H1 (cell line): ENCODE results near the gene SLC27A5. TPM values are rescaled to one million over a fixed set of nuclear protein-coding genes. Genes with fewer than 3 reads are reported as not detected.

Experiments
- CTCF ChIA-PET: fragments of 300-600 bp; sonication (Branson Sonifier 250); formaldehyde crosslinking; loops from one replicate; lab custom pipeline; 2021; ENCODE audit not compliant: partially characterized antibody; lab: Charles Lee
- POLR2A ChIA-PET: fragments of 300-600 bp; sonication (Branson Sonifier 250); formaldehyde crosslinking; loops from one replicate; lab custom pipeline; 2021; ENCODE audit warnings: inconsistent platforms; ENCODE audit not compliant: partially characterized antibody; lab: Charles Lee
- DNase-seq, 2 experiments: peaks; one replicate each; pipeline versions ENCODE4 v3.0.0 to v3.0.0-alpha.2; 2010 to 2022; ENCODE audit warnings: low spot score in 2 of 2, low read depth in 1 of 2, mixed read lengths in 1 of 2
- FAIRE-seq: peaks from 2 replicates; lab custom pipeline; 2011; peaks lifted over from hg19 to GRCh38; lab: Jason Lieb, UNC
- H2AFZ ChIP-seq: 2 replicates; pipeline ENCODE4 v1.8.1; 2012; ENCODE audit warnings: low read length, inconsistent platforms
- H2AK5ac ChIP-seq: 2 replicates; pipeline ENCODE4 v1.6.1; 2013; ENCODE audit warnings: low read depth, low read length
- H2BK120ac ChIP-seq: replicated peaks from 2 replicates; pipeline ENCODE3; 2013; ENCODE audit warnings: low read depth, low read length, inconsistent platforms
- H2BK12ac ChIP-seq: 2 replicates; pipeline ENCODE4 v1.6.1; 2013; ENCODE audit warnings: low read depth, low read length
- H2BK15ac ChIP-seq: 2 replicates; pipeline ENCODE4 v1.6.1; 2013; ENCODE audit warnings: low read length
- H2BK20ac ChIP-seq: 2 replicates; pipeline ENCODE4 v1.6.1; 2013; ENCODE audit warnings: low read length
- H2BK5ac ChIP-seq: 2 replicates; pipeline ENCODE4 v1.6.1; 2013; ENCODE audit warnings: low read depth, low read length
- H3K14ac ChIP-seq: 2 replicates; pipeline ENCODE4 v1.6.1; 2013; ENCODE audit warnings: inconsistent platforms; ENCODE audit not compliant: insufficient read length
- H3K18ac ChIP-seq: 2 replicates; pipeline ENCODE4 v1.6.1; 2013; ENCODE audit warnings: low read length; ENCODE audit errors: extremely low read depth
- H3K23ac ChIP-seq: 2 replicates; pipeline ENCODE4 v1.6.1; 2013; ENCODE audit warnings: inconsistent platforms; ENCODE audit not compliant: insufficient read length
- H3K23me2 ChIP-seq: 2 replicates; pipeline ENCODE4 v1.6.1; 2013; ENCODE audit warnings: low read depth, low read length
- H3K27ac ChIP-seq: 2 replicates; pipeline ENCODE4 v1.6.1; 2011; ENCODE audit warnings: low read depth, low read length, inconsistent platforms
- H3K27me3 ChIP-seq, 4 experiments: replicated peaks in 1 of 4; 1 replicate in 1 of 4; 2 replicates in 3 of 4; pipeline versions ENCODE4 v1.6.1 to v1.8.1; 2011 to 2013; ENCODE audit warnings: low read length in 3 of 4, mild to moderate bottlenecking in 3 of 4, inconsistent platforms in 2 of 4, mixed read lengths in 2 of 4, moderate library complexity in 1 of 4; ENCODE audit not compliant: control insufficient read depth in 3 of 4, insufficient read depth in 3 of 4; ENCODE audit errors: extremely low read depth in 1 of 4
- H3K36me3 ChIP-seq, 4 experiments: 2 replicates each; pipeline versions ENCODE4 v1.6.1 to v1.8.1; 2011 to 2013; ENCODE audit warnings: mild to moderate bottlenecking in 4 of 4, low read length in 3 of 4, moderate library complexity in 2 of 4, control low read depth in 1 of 4, inconsistent platforms in 1 of 4; ENCODE audit not compliant: insufficient read depth in 4 of 4, control insufficient read depth in 2 of 4
- H3K4ac ChIP-seq: replicated peaks from 2 replicates; pipeline ENCODE3; 2013; ENCODE audit warnings: low read length, low read depth, mixed read lengths, inconsistent platforms; ENCODE audit not compliant: insufficient read length
- H3K4me1 ChIP-seq, 4 experiments: replicated peaks in 1 of 4; 1 replicate in 1 of 4; 2 replicates in 3 of 4; pipeline versions ENCODE4 v1.6.1 to v1.8.1; 2011 to 2013; ENCODE audit warnings: low read length in 3 of 4, inconsistent platforms in 2 of 4, mixed read lengths in 1 of 4; ENCODE audit not compliant: insufficient read depth in 4 of 4, control insufficient read depth in 3 of 4
- H3K4me2 ChIP-seq, 2 experiments: 2 replicates each; pipeline versions ENCODE4 v1.6.1 to v1.8.1; 2011 to 2013; ENCODE audit warnings: low read depth in 2 of 2, low read length in 2 of 2, control low read depth in 1 of 2, inconsistent platforms in 1 of 2, mild to moderate bottlenecking in 1 of 2; ENCODE audit not compliant: insufficient read depth in 1 of 2
- H3K4me3 ChIP-seq, 4 experiments: fragments of 200-600, 300-600 bp in 1 of 4; sonication (generic), shearing (Covaris generic), sonication (Bioruptor Twin) in 1 of 4; 2 replicates each; pipeline versions ENCODE4 v1.5.1 to v1.8.1; 2011 to 2016; ENCODE audit warnings: low read length in 4 of 4, low read depth in 3 of 4, control low read depth in 2 of 4, inconsistent platforms in 2 of 4, mild to moderate bottlenecking in 2 of 4, mixed read lengths in 1 of 4, moderate library complexity in 1 of 4; ENCODE audit not compliant: insufficient read depth in 2 of 4; ENCODE audit errors: extremely low read depth in 1 of 4
- H3K56ac ChIP-seq: replicated peaks from 2 replicates; pipeline ENCODE3; 2013; ENCODE audit warnings: low read depth, mild to moderate bottlenecking, mixed read lengths, low read length, inconsistent platforms; ENCODE audit not compliant: insufficient read length
- H3K79me1 ChIP-seq: 2 replicates; pipeline ENCODE4 v1.6.1; 2013; ENCODE audit warnings: low read depth, low read length, control low read depth
- H3K79me2 ChIP-seq, 2 experiments: 2 replicates each; pipeline versions ENCODE4 v1.6.1 to v1.8.1; 2012 to 2013; ENCODE audit warnings: low read length in 2 of 2, mild to moderate bottlenecking in 2 of 2, inconsistent platforms in 1 of 2; ENCODE audit not compliant: insufficient read depth in 2 of 2, control insufficient read depth in 1 of 2
- H3K9ac ChIP-seq, 4 experiments: replicated peaks in 1 of 4; 1 replicate in 1 of 4; 2 replicates in 3 of 4; pipeline versions ENCODE4 v1.6.1 to v1.8.1; 2011 to 2013; ENCODE audit warnings: low read depth in 3 of 4, low read length in 3 of 4, control low read depth in 2 of 4, mild to moderate bottlenecking in 2 of 4, moderate library complexity in 2 of 4, inconsistent platforms in 1 of 4; ENCODE audit errors: extremely low read depth in 1 of 4
- H3K9me3 ChIP-seq, 2 experiments: 2 replicates each; pipeline versions ENCODE4 v1.6.1 to v1.8.1; 2012 to 2013; ENCODE audit warnings: mild to moderate bottlenecking in 2 of 2, moderate library complexity in 2 of 2, control low read depth in 1 of 2, inconsistent platforms in 1 of 2, low read depth in 1 of 2, low read length in 1 of 2, mixed read lengths in 1 of 2; ENCODE audit not compliant: insufficient read depth in 2 of 2
- H4K20me1 ChIP-seq, 2 experiments: replicated peaks in 1 of 2; 2 replicates each; pipeline versions ENCODE3 to v1.8.1; 2011 to 2013; ENCODE audit warnings: inconsistent platforms in 2 of 2, low read length in 2 of 2, mild to moderate bottlenecking in 1 of 2; ENCODE audit not compliant: insufficient read depth in 2 of 2, control insufficient read depth in 1 of 2
- H4K5ac ChIP-seq: 2 replicates; pipeline ENCODE4 v1.6.1; 2013; ENCODE audit warnings: low read length, low read depth, mixed read lengths, inconsistent platforms; ENCODE audit not compliant: insufficient read length
- H4K8ac ChIP-seq: 2 replicates; pipeline ENCODE4 v1.8.0; 2013; ENCODE audit warnings: mild to moderate bottlenecking, moderate library complexity, low read length, inconsistent platforms; ENCODE audit not compliant: insufficient read depth; ENCODE audit errors: extremely low read depth
- H4K91ac ChIP-seq: replicated peaks from 2 replicates; pipeline ENCODE3; 2013; ENCODE audit warnings: low read length, mixed read lengths, inconsistent platforms; ENCODE audit not compliant: insufficient read length
- WGBS, 2 experiments: shearing (Covaris generic) in 1 of 2; methylation state at CpG; one replicate each; pipeline versions ENCODE4 v1.1.6 to v1.1.7; 2013 to 2015; ENCODE audit warnings: low lambda C conversion rate in 2 of 2, mixed read lengths in 2 of 2, inconsistent platforms in 1 of 2, low coverage in 1 of 2, missing lambda C conversion rate in 1 of 2; ENCODE audit not compliant: insufficient replicate concordance in 2 of 2, insufficient coverage in 1 of 2, insufficient read length in 1 of 2; ENCODE audit errors: extremely low coverage in 1 of 2, missing lambda C conversion rate in 1 of 2; 5-methylcytosine and 5-hydroxymethylcytosine counted together
- polyA plus RNA-seq, 7 experiments: library from polyadenylated mRNA; depleted of rRNA in 3 of 7; stranded (reverse) in 5 of 7; unstranded in 2 of 7; fragments of >200 nt in 5 of 7; fragments of 200-250 nt in 2 of 7; gene quantifications; 1 replicate in 5 of 7; 2 replicates in 1 of 7; 4 replicates in 1 of 7; pipeline versions ENCODE4 v1.2.1 to v1.2.3, GENCODE V29; 2011 to 2013; ENCODE audit warnings: missing spikeins in 2 of 7, mixed read lengths in 2 of 7
- total RNA-seq: library from RNA; stranded (reverse); fragmentation: NEBNext Ultra II Directional; extraction: Animal tissue kit (Norgen Biotek cat#: 25700); gene quantifications from 2 replicates; pipeline ENCODE4 v1.2.1, GENCODE V29; 2021

Gene SLC27A5
- total and polyA plus RNA-seq, 2 of the 8 experiments (the other 6 are each of a cell fraction or from before 2014, with no cell fraction given): 25.1 to 80.5 TPM

DNA sequence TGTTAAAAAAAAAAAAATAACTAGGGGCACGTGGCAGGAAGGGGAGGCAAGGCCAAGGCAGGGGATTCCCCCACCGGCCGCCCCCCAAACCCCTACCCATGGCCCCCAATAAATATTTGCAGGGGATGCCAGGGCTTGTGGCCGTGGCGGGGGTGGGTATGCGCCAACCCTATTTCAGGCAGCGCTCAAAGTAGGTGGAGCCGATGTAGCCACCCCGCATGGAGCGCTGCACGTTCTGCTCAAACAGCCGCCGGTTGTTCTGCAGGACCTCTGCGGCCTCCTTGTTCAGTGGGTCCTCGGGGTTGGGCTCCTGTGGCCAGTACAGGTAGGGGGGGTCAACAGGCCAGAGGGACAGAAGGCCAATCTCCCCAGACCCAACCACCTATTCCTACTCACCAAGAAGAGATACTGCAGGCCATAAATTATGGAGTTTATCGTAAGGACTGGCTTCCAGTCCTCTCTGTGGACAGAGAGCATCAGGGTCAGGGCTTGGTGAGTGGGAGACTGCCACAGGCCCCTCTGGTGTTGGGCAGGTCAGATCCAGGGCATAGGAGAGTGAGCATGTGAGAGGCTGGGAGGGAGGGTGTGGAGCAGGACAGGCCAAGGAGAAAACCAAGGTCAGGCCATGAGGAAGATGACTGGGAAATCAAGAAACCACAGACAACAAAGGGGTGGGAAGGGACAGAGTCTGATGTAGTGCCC is 44.3 kb upstream of the SLC27A5 start:
- Histone ChIP-seq H3K79me1 (peaks cover 4% of the 10 kb centered on the region), H2AK5ac (no peak overlapping the region), H4K20me1 (peaks cover 2 to 11% of the 10 kb centered on the region in 2 experiments), H3K27ac (no peak overlapping the region), H3K79me2 (peaks cover 7 to 19% of the 10 kb centered on the region in 2 experiments), H2BK20ac (no peak overlapping the region), H4K8ac (peak overlapping the region; percentile 32; the same call in 1 of the 2 replicates), H2BK12ac (no peak overlapping the region), H2BK15ac (no peak overlapping the region; the same call in 1 of the 2 replicates), H3K14ac (no peak overlapping the region), H2BK5ac (no peak overlapping the region), H3K4me3 (no peak overlapping the region), H2AFZ (no peak overlapping the region), H2BK120ac (no peak overlapping the region), H3K4ac (no peak overlapping the region), H3K9me3 (no peaks in the 10 kb centered on the region), H3K9ac (no peak overlapping the region), H3K56ac (no peak overlapping the region), H3K18ac (no peak overlapping the region), H3K36me3 (peaks cover 8 to 28% (median 19%) of the 10 kb centered on the region in 4 experiments), H3K4me1 (peaks cover 0 to 32% (median 17%) of the 10 kb centered on the region in 4 experiments; a peak in 6 of 7 replicates), H4K91ac (no peak overlapping the region), H3K27me3 (no peaks in the 10 kb centered on the region; a peak in 1 of 7 replicates), H3K4me2 (no peak overlapping the region; a peak in 1 of 4 replicates), H3K23me2 (peaks cover 24% of the 10 kb centered on the region), H3K23ac (no peak overlapping the region), H4K5ac (no peak overlapping the region)
- ChIA-PET CTCF (interaction anchor here (3.6 to 4.6 kb wide), 2 partner anchors 25 to 36 kb away, joined by 24 to 33 read pairs; partner anchors contain the start of gene ZBTB45), POLR2A (interaction anchor here (1.3 to 17.2 kb wide), 12 partner anchors 7 to 204 kb away, joined by 3 to 650 read pairs (median 16); partner anchors contain the start of genes CHMP2A, MZF1, RNF225 and RPS5)
- no peak for FAIRE-seq
- DNase-seq: no peak
- WGBS, 2 experiments: 99% methylated on average over 13 of the region's 16 CpGs; no CpG with 5 or more reads in 1 of the 2 experiments
